Osteoblast (primary cell): ENCODE data around the gene HPS5. TPM values are rescaled to one million over a fixed set of nuclear protein-coding genes. Genes with fewer than 3 reads are reported as not detected.

Source experiments
- DNase-seq: peaks from one replicate; pipeline ENCODE4 v3.0.0; 2011; ENCODE audit warnings: low spot score, mixed read lengths; ENCODE audit not compliant: insufficient read length; ENCODE audit errors: missing footprints
- H2AFZ ChIP-seq: 2 replicates; pipeline ENCODE4 v1.6.0; 2011; ENCODE audit warnings: mild to moderate bottlenecking, low read length
- H3K27ac ChIP-seq: 2 replicates; pipeline ENCODE4 v1.5.1; 2011; ENCODE audit warnings: mild to moderate bottlenecking, low read depth, low read length, moderate library complexity
- H3K27me3 ChIP-seq: 2 replicates; pipeline ENCODE4 v1.6.0; 2012; ENCODE audit warnings: mild to moderate bottlenecking, control low read depth, inconsistent platforms, low read length, moderate library complexity; ENCODE audit not compliant: insufficient read depth
- H3K36me3 ChIP-seq: 2 replicates; pipeline ENCODE4 v1.5.1; 2011; ENCODE audit warnings: mild to moderate bottlenecking, low read length, control low read depth, moderate library complexity; ENCODE audit not compliant: insufficient read depth
- H3K4me1 ChIP-seq: 2 replicates; pipeline ENCODE4 v1.5.1; 2011; ENCODE audit warnings: mild to moderate bottlenecking, low read length, control low read depth, moderate library complexity; ENCODE audit not compliant: insufficient read depth
- H3K4me2 ChIP-seq: 2 replicates; pipeline ENCODE4 v1.6.0; 2011; ENCODE audit warnings: mild to moderate bottlenecking, low read length; ENCODE audit not compliant: insufficient read depth
- H3K4me3 ChIP-seq: fragments of 200-600 bp; sonication (generic); 3 replicates; pipeline ENCODE4 v1.5.1; 2012; ENCODE audit warnings: mild to moderate bottlenecking, low read length, inconsistent platforms; ENCODE audit not compliant: insufficient read depth
- H3K79me2 ChIP-seq: 2 replicates; pipeline ENCODE4 v1.6.0; 2012; ENCODE audit warnings: mild to moderate bottlenecking, low read length, control low read depth, inconsistent platforms; ENCODE audit not compliant: insufficient read depth
- H3K9me3 ChIP-seq: 2 replicates; pipeline ENCODE4 v1.5.1; 2011; ENCODE audit warnings: low read depth, low read length, control low read depth
- H4K20me1 ChIP-seq: 2 replicates; pipeline ENCODE4 v1.6.0; 2012; ENCODE audit warnings: mild to moderate bottlenecking, low read length, control low read depth; ENCODE audit not compliant: insufficient read depth
- total RNA-seq: library from RNA; depleted of rRNA; stranded (reverse); fragments of >200 nt; gene quantifications from 2 replicates; pipeline ENCODE4 v1.2.3, GENCODE V29; 2012
- TF ChIP-seq, protein P1 (sequence below): IDR thresholded peaks from 2 replicates; pipeline ENCODE4 v1.5.1; 2011; ENCODE audit warnings: mild to moderate bottlenecking, low read depth, low read length, moderate library complexity; ENCODE audit errors: extremely low read depth

The HPS5 gene
- total RNA-seq, 1 donor: 53.9 TPM

DNA sequence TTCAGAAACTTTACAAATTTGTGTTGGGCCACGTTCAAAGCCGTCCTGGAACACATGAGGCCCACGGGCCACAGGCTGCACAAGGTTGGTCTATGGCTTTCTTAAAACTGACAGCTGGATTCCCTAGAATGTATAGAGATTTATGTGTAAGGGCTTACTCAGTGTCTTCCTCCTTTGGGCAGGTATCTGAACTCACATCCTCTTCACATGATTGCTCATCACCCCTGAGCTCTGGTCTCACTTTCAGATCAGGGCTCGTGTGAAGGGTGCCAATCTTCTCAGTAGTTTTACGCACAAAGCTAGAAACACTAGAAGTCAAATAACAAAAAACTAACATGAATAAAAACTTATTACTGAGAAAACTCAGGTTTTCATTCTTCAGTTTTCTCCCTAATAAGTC, 27.1 kb downstream of the HPS5 start:
- Histone ChIP-seq H3K79me2 (no peaks in the 10 kb centered on the region), H3K9me3 (no peaks in the 10 kb centered on the region), H2AFZ (no peak overlapping the region), H3K4me3 (no peak overlapping the region), H3K4me2 (no peak overlapping the region), H3K36me3 (peaks cover 46% of the 10 kb centered on the region), H4K20me1 (no peaks in the 10 kb centered on the region), H3K4me1 (no peaks in the 10 kb centered on the region), H3K27ac (no peak overlapping the region), H3K27me3 (no peaks in the 10 kb centered on the region)
- DNase-seq: no peak
- TF ChIP-seq, protein P1, sequence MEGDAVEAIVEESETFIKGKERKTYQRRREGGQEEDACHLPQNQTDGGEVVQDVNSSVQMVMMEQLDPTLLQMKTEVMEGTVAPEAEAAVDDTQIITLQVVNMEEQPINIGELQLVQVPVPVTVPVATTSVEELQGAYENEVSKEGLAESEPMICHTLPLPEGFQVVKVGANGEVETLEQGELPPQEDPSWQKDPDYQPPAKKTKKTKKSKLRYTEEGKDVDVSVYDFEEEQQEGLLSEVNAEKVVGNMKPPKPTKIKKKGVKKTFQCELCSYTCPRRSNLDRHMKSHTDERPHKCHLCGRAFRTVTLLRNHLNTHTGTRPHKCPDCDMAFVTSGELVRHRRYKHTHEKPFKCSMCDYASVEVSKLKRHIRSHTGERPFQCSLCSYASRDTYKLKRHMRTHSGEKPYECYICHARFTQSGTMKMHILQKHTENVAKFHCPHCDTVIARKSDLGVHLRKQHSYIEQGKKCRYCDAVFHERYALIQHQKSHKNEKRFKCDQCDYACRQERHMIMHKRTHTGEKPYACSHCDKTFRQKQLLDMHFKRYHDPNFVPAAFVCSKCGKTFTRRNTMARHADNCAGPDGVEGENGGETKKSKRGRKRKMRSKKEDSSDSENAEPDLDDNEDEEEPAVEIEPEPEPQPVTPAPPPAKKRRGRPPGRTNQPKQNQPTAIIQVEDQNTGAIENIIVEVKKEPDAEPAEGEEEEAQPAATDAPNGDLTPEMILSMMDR: no peak

DNA sequence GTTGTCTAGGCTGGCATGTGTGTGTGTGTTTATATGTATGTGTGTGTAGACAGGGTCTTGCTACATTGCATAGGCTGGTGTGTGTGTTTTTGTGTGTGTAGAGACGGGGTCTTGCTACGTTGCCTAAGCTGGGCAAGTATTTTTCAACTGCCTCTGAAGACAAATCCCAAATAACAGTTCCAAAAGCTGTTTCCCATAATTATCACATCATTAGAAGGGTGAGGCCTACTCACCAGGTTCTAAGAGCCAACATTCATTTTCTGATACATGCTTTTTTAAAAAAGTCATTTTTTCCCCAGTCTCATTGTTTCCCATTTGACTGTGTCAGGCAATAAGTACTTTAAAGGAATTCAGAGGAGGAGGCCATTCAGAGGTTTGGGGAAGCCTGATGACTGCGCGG, 33.0 kb downstream of the HPS5 start:
- DNase-seq: no peak
- H3K4me3 ChIP-seq: no peak overlapping the region
- no peak overlapping the region for H3K4me2 ChIP-seq
- H2AFZ ChIP-seq: no peak overlapping the region
- H3K4me1 ChIP-seq: no peaks in the 10 kb centered on the region
- H3K27ac ChIP-seq: no peak overlapping the region
- H4K20me1 ChIP-seq: no peaks in the 10 kb centered on the region
- H3K9me3 ChIP-seq: no peaks in the 10 kb centered on the region
- H3K27me3 ChIP-seq: no peaks in the 10 kb centered on the region
- H3K36me3 ChIP-seq: peaks cover 45% of the 10 kb centered on the region
- H3K79me2 ChIP-seq: no peaks in the 10 kb centered on the region
- TF ChIP-seq, protein P1: no peak

DNA sequence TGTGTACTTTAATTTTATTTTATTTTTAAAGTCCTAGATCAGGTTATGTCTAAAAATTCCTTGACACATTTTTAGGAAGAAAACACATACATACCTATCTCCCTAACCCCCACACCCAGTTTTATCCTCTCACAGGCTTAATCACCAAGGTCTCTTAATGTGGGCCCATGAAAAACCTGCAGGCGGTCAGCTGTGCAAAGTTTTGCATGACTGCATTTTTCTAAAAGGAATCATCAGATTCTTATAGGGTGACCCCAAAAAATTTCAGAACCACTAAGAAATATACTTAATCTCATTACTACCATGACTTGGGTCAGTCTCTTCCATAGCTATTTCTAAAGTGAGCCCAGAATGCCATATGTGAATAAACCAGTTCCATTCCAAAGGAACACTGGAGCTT, 36.1 kb downstream of the HPS5 start:
- H3K36me3 ChIP-seq: peaks cover 42% of the 10 kb centered on the region

DNA sequence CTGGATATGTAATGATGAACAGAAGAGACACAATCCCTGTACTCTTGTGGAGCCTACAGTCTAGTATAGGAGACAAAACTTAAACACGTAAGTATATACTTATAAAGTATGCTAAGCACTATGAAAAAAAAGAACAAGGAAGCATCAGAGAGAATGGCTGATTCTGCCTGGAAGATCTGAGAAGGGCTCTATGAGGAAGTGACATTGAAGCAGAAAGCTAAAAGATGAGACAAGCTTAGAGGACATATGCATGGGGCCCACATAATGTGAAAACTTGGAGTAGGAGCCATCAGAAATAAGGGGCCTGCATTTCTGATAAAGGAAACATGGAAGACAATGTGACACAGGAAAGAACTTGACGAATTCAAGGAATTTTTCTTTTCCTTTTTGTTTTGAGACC, 39.3 kb downstream of the HPS5 start:
- TF ChIP-seq, protein P1: no peak
- DNase-seq: no peak
- Histone ChIP-seq H3K79me2 (no peaks in the 10 kb centered on the region), H3K4me3 (no peak overlapping the region), H3K27ac (no peak overlapping the region), H3K36me3 (peaks cover 46% of the 10 kb centered on the region), H2AFZ (no peak overlapping the region), H3K4me2 (no peak overlapping the region), H3K4me1 (no peaks in the 10 kb centered on the region), H4K20me1 (no peaks in the 10 kb centered on the region), H3K9me3 (no peaks in the 10 kb centered on the region), H3K27me3 (no peaks in the 10 kb centered on the region)

More for the DNA sequence above, 36.1 kb downstream of the HPS5 start:
- Histone ChIP-seq H3K27me3 (no peaks in the 10 kb centered on the region), H3K27ac (no peak overlapping the region), H4K20me1 (no peaks in the 10 kb centered on the region), H3K9me3 (no peaks in the 10 kb centered on the region), H3K79me2 (no peaks in the 10 kb centered on the region), H2AFZ (no peak overlapping the region), H3K4me3 (no peak overlapping the region), H3K4me2 (no peak overlapping the region), H3K4me1 (no peaks in the 10 kb centered on the region)
- no peak for DNase-seq
- TF ChIP-seq, protein P1: no peak
